HepG2 (cell line): ENCODE measurements around the gene IL1B. TPM values are rescaled to one million over a fixed set of nuclear protein-coding genes. Genes with fewer than 3 reads are reported as not detected.

Source experiments
- ATAD3A ChIP-seq: sonication (generic); formaldehyde crosslinking; IDR thresholded peaks from 2 replicates; pipeline ENCODE4 v1.4.0; 2020; ENCODE audit warnings: missing genetic modification reagents
- CEBPB ChIP-seq: IDR thresholded peaks from 2 replicates; pipeline ENCODE4 v1.6.1; 2011; ENCODE audit warnings: low read depth, low read length, improper control_type of control experiment, borderline replicate concordance
- GATAD1 ChIP-seq: IDR thresholded peaks from 2 replicates; pipeline ENCODE4 v1.6.1; 2016; ENCODE audit warnings: missing genetic modification reagents, missing compliant biosample characterization
- IKZF5 ChIP-seq: IDR thresholded peaks from 2 replicates; pipeline ENCODE4 v1.6.1; 2018; ENCODE audit warnings: missing genetic modification reagents, mild to moderate bottlenecking, missing compliant biosample characterization
- KLF11 ChIP-seq: IDR thresholded peaks from 2 replicates; pipeline ENCODE4 v1.6.1; 2016; ENCODE audit warnings: missing compliant biosample characterization
- PHF5A ChIP-seq: IDR thresholded peaks from one replicate; pipeline ENCODE4 v1.6.1; 2018; ENCODE audit warnings: low read depth, missing genetic modification reagents; ENCODE audit not compliant: unreplicated experiment
- PITX1 ChIP-seq: sonication (generic); formaldehyde crosslinking; IDR thresholded peaks from 2 replicates; pipeline ENCODE4 v1.5.1; 2020; ENCODE audit warnings: mild to moderate bottlenecking, missing genetic modification reagents
- RFX3 ChIP-seq: IDR thresholded peaks from 2 replicates; pipeline ENCODE4 v1.6.1; 2016; ENCODE audit warnings: missing biosample characterization, missing genetic modification reagents
- SP2 ChIP-seq: sonication (generic); formaldehyde crosslinking; IDR thresholded peaks from 2 replicates; pipeline ENCODE4 v1.5.1; 2020; ENCODE audit warnings: mild to moderate bottlenecking, missing genetic modification reagents
- TFDP1 ChIP-seq: IDR thresholded peaks from 2 replicates; pipeline ENCODE4 v1.6.1; 2016; ENCODE audit warnings: missing compliant biosample characterization, missing genetic modification reagents, borderline replicate concordance
- THAP7 ChIP-seq: sonication (generic); formaldehyde crosslinking; IDR thresholded peaks from 2 replicates; pipeline ENCODE4 v1.8.1; 2023; ENCODE audit warnings: mild to moderate bottlenecking, missing genetic modification reagents
- ZBTB21 ChIP-seq: sonication (generic); formaldehyde crosslinking; IDR thresholded peaks from 2 replicates; pipeline ENCODE4 v1.4.0; 2020; ENCODE audit warnings: missing genetic modification reagents
- ZHX1 ChIP-seq: sonication (generic); formaldehyde crosslinking; IDR thresholded peaks from 2 replicates; pipeline ENCODE4 v1.8.1; 2022; ENCODE audit warnings: low read depth, mild to moderate bottlenecking, missing genetic modification reagents
- ZNF264 ChIP-seq: sonication (generic); formaldehyde crosslinking; IDR thresholded peaks from 2 replicates; pipeline ENCODE4 v1.4.0; 2020; ENCODE audit warnings: missing genetic modification reagents
- ZNF766 ChIP-seq: sonication (generic); formaldehyde crosslinking; IDR thresholded peaks from 2 replicates; pipeline ENCODE4 v1.5.0; 2020; ENCODE audit warnings: missing genetic modification reagents, borderline replicate concordance
- polyA plus RNA-seq, 8 experiments: library from polyadenylated mRNA; depleted of rRNA in 3 of 8; stranded (reverse) in 7 of 8; unstranded in 1 of 8; fragments of >200 nt; fragmentation: Illumina TruSeq in 4 of 8; extraction: Trizol in 4 of 8; gene quantifications; 2 replicates each; pipeline versions ENCODE4 v1.2.1 to v1.2.3, GENCODE V29; 2011 to 2016; ENCODE audit warnings: low read depth in 4 of 8, missing spikeins in 1 of 8, mixed read lengths in 1 of 8; ENCODE audit not compliant: insufficient read depth in 1 of 8
- total RNA-seq, 5 experiments: library from RNA; depleted of rRNA; stranded (reverse); fragments of >200 nt; fragmentation: Illumina TruSeq; extraction: Trizol; gene quantifications; 2 replicates each; pipeline ENCODE4 v1.2.3, GENCODE V29; 2016; ENCODE audit warnings: low read depth in 1 of 5
- TF ChIP-seq, protein P1 (sequence below): sonication (generic); formaldehyde crosslinking; IDR thresholded peaks from 2 replicates; pipeline ENCODE4 v1.4.0; 2020; ENCODE audit warnings: missing genetic modification reagents
- TF ChIP-seq, protein P2 (sequence below): sonication (generic); formaldehyde crosslinking; conservative IDR thresholded peaks from 2 replicates; pipeline ENCODE4 v1.8.0; 2022; ENCODE audit warnings: missing genetic modification reagents
- TF ChIP-seq, protein P3 (sequence below): IDR thresholded peaks from 2 replicates; pipeline ENCODE4 v1.6.1; 2016; ENCODE audit warnings: low read depth

IL1B gene
- total and polyA plus RNA-seq, 2 of the 13 experiments (the other 11 are each of a cell fraction or from before 2014, with no cell fraction given): 0.18 TPM; not detected in 1

- TF ChIP-seq, protein P1, sequence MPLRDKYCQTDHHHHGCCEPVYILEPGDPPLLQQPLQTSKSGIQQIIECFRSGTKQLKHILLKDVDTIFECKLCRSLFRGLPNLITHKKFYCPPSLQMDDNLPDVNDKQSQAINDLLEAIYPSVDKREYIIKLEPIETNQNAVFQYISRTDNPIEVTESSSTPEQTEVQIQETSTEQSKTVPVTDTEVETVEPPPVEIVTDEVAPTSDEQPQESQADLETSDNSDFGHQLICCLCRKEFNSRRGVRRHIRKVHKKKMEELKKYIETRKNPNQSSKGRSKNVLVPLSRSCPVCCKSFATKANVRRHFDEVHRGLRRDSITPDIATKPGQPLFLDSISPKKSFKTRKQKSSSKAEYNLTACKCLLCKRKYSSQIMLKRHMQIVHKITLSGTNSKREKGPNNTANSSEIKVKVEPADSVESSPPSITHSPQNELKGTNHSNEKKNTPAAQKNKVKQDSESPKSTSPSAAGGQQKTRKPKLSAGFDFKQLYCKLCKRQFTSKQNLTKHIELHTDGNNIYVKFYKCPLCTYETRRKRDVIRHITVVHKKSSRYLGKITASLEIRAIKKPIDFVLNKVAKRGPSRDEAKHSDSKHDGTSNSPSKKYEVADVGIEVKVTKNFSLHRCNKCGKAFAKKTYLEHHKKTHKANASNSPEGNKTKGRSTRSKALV (CRISPR knock-in tag): no peak
- TF ChIP-seq PITX1: no peak
- TF ChIP-seq ATAD3A (CRISPR knock-in tag): no peak
- no peak for TF ChIP-seq THAP7 (CRISPR knock-in tag)
- no peak for TF ChIP-seq KLF11 (CRISPR knock-in tag)
- TF ChIP-seq ZBTB21 (CRISPR knock-in tag): no peak
- TF ChIP-seq TFDP1 (CRISPR knock-in tag): no peak
- TF ChIP-seq, protein P2, sequence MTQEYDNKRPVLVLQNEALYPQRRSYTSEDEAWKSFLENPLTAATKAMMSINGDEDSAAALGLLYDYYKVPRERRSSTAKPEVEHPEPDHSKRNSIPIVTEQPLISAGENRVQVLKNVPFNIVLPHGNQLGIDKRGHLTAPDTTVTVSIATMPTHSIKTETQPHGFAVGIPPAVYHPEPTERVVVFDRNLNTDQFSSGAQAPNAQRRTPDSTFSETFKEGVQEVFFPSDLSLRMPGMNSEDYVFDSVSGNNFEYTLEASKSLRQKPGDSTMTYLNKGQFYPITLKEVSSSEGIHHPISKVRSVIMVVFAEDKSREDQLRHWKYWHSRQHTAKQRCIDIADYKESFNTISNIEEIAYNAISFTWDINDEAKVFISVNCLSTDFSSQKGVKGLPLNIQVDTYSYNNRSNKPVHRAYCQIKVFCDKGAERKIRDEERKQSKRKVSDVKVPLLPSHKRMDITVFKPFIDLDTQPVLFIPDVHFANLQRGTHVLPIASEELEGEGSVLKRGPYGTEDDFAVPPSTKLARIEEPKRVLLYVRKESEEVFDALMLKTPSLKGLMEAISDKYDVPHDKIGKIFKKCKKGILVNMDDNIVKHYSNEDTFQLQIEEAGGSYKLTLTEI (CRISPR knock-in tag): no peak
- TF ChIP-seq, protein P3, sequence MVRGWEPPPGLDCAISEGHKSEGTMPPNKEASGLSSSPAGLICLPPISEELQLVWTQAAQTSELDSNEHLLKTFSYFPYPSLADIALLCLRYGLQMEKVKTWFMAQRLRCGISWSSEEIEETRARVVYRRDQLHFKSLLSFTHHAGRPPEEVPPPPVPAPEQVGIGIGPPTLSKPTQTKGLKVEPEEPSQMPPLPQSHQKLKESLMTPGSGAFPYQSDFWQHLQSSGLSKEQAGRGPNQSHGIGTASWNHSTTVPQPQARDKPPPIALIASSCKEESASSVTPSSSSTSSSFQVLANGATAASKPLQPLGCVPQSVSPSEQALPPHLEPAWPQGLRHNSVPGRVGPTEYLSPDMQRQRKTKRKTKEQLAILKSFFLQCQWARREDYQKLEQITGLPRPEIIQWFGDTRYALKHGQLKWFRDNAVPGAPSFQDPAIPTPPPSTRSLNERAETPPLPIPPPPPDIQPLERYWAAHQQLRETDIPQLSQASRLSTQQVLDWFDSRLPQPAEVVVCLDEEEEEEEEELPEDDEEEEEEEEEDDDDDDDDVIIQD (CRISPR knock-in tag): no peak
- TF ChIP-seq RFX3 (CRISPR knock-in tag): no peak
- no peak for TF ChIP-seq PHF5A (CRISPR knock-in tag)
- no peak for TF ChIP-seq SP2 (CRISPR knock-in tag)
- TF ChIP-seq IKZF5 (CRISPR knock-in tag): 0 out of 2 replicates have a peak, but pooled peaks have one; percentile 43
- no peak for TF ChIP-seq ZNF766 (CRISPR knock-in tag)
- no peak for TF ChIP-seq GATAD1 (CRISPR knock-in tag)
- no peak for TF ChIP-seq CEBPB
- TF ChIP-seq ZHX1 (CRISPR knock-in tag): no peak
- TF ChIP-seq ZNF264 (CRISPR knock-in tag): no peak
Measured at GRCh38 chr2:112834396-112835037, 2.1 kb downstream of the IL1B start (continued).
